ENCODE data around the gene NCAPG.

The NCAPG gene

GRCh38 chr4:17869327-17869726, 58.5 kb downstream of the NCAPG start:
- Histone ChIP-seq H3K27me3 (no peaks in the 10 kb centered on the region), H3K9me3 (no peaks in the 10 kb centered on the region), H3K4me3 (ENCODE audit: low read depth, low read length) (no peak overlapping the region), H3K36me3 (no peaks in the 10 kb centered on the region; the same call in 1 of the 2 replicates), H3K4me1 (no peaks in the 10 kb centered on the region)
- no peak for DNase-seq
- no peak for TF ChIP-seq CTCF (IDR thresholded peaks at IDR 0.05; ENCODE audit: low read depth, low read length)

- no peak for TF ChIP-seq CTCF (IDR thresholded peaks at IDR 0.05; ENCODE audit: low read depth, low read length)
- Histone ChIP-seq H3K36me3 (no peaks in the 10 kb centered on the region; the same call in 1 of the 2 replicates), H3K4me1 (no peaks in the 10 kb centered on the region), H3K27me3 (no peaks in the 10 kb centered on the region), H3K4me3 (ENCODE audit: low read depth, low read length) (no peak overlapping the region), H3K9me3 (no peaks in the 10 kb centered on the region)
- no peak for DNase-seq
These were observed 64.8 kb downstream of the NCAPG start for GRCh38 chr4:17875402-17876070.

- DNase-seq, result no peak
- Histone ChIP-seq H3K4me1 (no peaks in the 10 kb centered on the region), H3K9me3 (no peaks in the 10 kb centered on the region), H3K4me3 (ENCODE audit: low read depth, low read length) (no peak overlapping the region), H3K27me3 (no peaks in the 10 kb centered on the region), H3K36me3 (no peaks in the 10 kb centered on the region; the same call in 1 of the 2 replicates)
- no peak for TF ChIP-seq CTCF (IDR thresholded peaks at IDR 0.05; ENCODE audit: low read depth, low read length)
These were observed 66.2 kb downstream of the NCAPG start for GRCh38 chr4:17876943-17877342.

GRCh38 chr4:17877661-17878060, 66.9 kb downstream of the NCAPG start:
- no peaks in the 10 kb centered on the region for H3K36me3 ChIP-seq
- H3K9me3 ChIP-seq, result no peaks in the 10 kb centered on the region
- H3K4me3 ChIP-seq (ENCODE audit: low read depth, low read length), result no peak overlapping the region
- no peak for TF ChIP-seq CTCF (IDR thresholded peaks at IDR 0.05; ENCODE audit: low read depth, low read length)
- DNase-seq, result no peak
- no peaks in the 10 kb centered on the region for H3K27me3 ChIP-seq
- H3K4me1 ChIP-seq, result no peaks in the 10 kb centered on the region

GRCh38 chr4:17884063-17884462, 73.3 kb downstream of the NCAPG start:
- H3K4me1 ChIP-seq, result no peaks in the 10 kb centered on the region
- H3K27me3 ChIP-seq, result no peaks in the 10 kb centered on the region
- H3K36me3 ChIP-seq, result peaks cover 10% of the 10 kb centered on the region
- H3K9me3 ChIP-seq, result no peaks in the 10 kb centered on the region
- no peak for TF ChIP-seq CTCF (IDR thresholded peaks at IDR 0.05; ENCODE audit: low read depth, low read length)
- no peak for DNase-seq
- no peak overlapping the region for H3K4me3 ChIP-seq (ENCODE audit: low read depth, low read length)

- no peak for TF ChIP-seq CTCF (IDR thresholded peaks at IDR 0.05; ENCODE audit: low read depth, low read length)
- Histone ChIP-seq H3K27me3 (no peaks in the 10 kb centered on the region), H3K36me3 (peaks cover 10% of the 10 kb centered on the region), H3K4me1 (no peaks in the 10 kb centered on the region; the same call in 1 of the 2 replicates), H3K9me3 (no peaks in the 10 kb centered on the region), H3K4me3 (ENCODE audit: low read depth, low read length) (no peak overlapping the region)
- DNase-seq, result no peak
These were observed 73.7 kb downstream of the NCAPG start for GRCh38 chr4:17884511-17884910.
